A549 (cell line): ENCODE measurements around the gene STPG4.

Experiments used
- BHLHE40 ChIP-seq: IDR thresholded peaks from 2 replicates; pipeline ENCODE4 v1.6.1; 2012; ENCODE audit warnings: low read depth, low read length, inconsistent platforms
- CHD2 ChIP-seq: fragments of 150-350 bp; IDR thresholded peaks from 2 replicates; pipeline ENCODE4 v1.6.1; 2014; ENCODE audit warnings: low read length; ENCODE audit not compliant: partially characterized antibody
- CTCF ChIP-seq: fragments of >200 bp; sonication (Bioruptor Twin); formaldehyde crosslinking; IDR thresholded peaks from 3 replicates; pipeline ENCODE4 v1.5.1; 2016
- EHMT2 ChIP-seq: fragments of 200-600 bp; sonication (generic); IDR thresholded peaks from 2 replicates; pipeline ENCODE4 v1.6.1; 2016; ENCODE audit warnings: antibody characterized with exemption, low read depth, mild to moderate bottlenecking, moderate library complexity
- ELK1 ChIP-seq: fragments of 150-350 bp; IDR thresholded peaks from 2 replicates; pipeline ENCODE4 v1.6.1; 2014; ENCODE audit warnings: low read depth, mild to moderate bottlenecking, low read length
- EP300 ChIP-seq, 2 experiments: fragments of >200 bp; sonication (Bioruptor Twin); formaldehyde crosslinking; IDR thresholded peaks; 2 replicates in 1 of 2; 3 replicates in 1 of 2; pipeline ENCODE4 v1.6.1; 2016 to 2017
- HDAC2 ChIP-seq: fragments of 200-600 bp; sonication (generic); IDR thresholded peaks from 2 replicates; pipeline ENCODE4 v1.6.1; 2016
- RAD21 ChIP-seq, 2 experiments: fragments of >200 bp in 1 of 2; sonication (Bioruptor Twin) in 1 of 2; formaldehyde crosslinking in 1 of 2; IDR thresholded peaks in 1 of 2; conservative IDR thresholded peaks in 1 of 2; 2 replicates in 1 of 2; 3 replicates in 1 of 2; pipeline ENCODE4 v1.6.1; 2012 to 2018; ENCODE audit warnings: inconsistent platforms in 1 of 2
- RCOR1 ChIP-seq: fragments of 150-350 bp; IDR thresholded peaks from 2 replicates; pipeline ENCODE4 v1.6.1; 2014; ENCODE audit warnings: antibody characterized with exemption, low read length, low read depth
- REST ChIP-seq: fragments of 200-600 bp; sonication (generic); IDR thresholded peaks from 2 replicates; pipeline ENCODE4 v1.6.1; 2016; ENCODE audit warnings: antibody characterized with exemption, mild to moderate bottlenecking, moderate library complexity
- SMC3 ChIP-seq: fragments of >200 bp; sonication (Bioruptor Twin); formaldehyde crosslinking; IDR thresholded peaks from 3 replicates; pipeline ENCODE4 v1.6.1; 2018; ENCODE audit warnings: inconsistent platforms
- ZC3H11A ChIP-seq: fragments of 450-650 bp; IDR thresholded peaks from 2 replicates; pipeline ENCODE4 v1.6.1; 2014; ENCODE audit warnings: antibody characterized with exemption, mild to moderate bottlenecking
- TF ChIP-seq, protein P1 (sequence below): fragments of 450-650 bp; IDR thresholded peaks from 2 replicates; pipeline ENCODE4 v1.6.1; 2014; ENCODE audit warnings: antibody characterized with exemption

- TF ChIP-seq, protein P1, sequence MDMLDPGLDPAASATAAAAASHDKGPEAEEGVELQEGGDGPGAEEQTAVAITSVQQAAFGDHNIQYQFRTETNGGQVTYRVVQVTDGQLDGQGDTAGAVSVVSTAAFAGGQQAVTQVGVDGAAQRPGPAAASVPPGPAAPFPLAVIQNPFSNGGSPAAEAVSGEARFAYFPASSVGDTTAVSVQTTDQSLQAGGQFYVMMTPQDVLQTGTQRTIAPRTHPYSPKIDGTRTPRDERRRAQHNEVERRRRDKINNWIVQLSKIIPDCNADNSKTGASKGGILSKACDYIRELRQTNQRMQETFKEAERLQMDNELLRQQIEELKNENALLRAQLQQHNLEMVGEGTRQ, result no peak
- TF ChIP-seq EP300 (IDR thresholded peaks at IDR 0.05) (no peak), REST (no peak), ELK1 (no peak), CTCF (no peak), RCOR1 (no peak), CHD2 (no peak), SMC3 (no peak), HDAC2 (no peak), EHMT2 (no peak), BHLHE40 (no peak), ZC3H11A (no peak), RAD21 (conservative IDR thresholded peaks at IDR 0.05 in 1 of 2, IDR thresholded peaks at IDR 0.05 in 1 of 2) (no peak)
Measured at GRCh38 chr2:47128705-47129104, 26.4 kb downstream of the STPG4 start.
